NCI-H1417 treated with DMSO at 0.1 percent for 48 hours (cell line): ENCODE data around the gene CCBE1.

Experiments used
- DNase-seq: peaks from one replicate; lab custom pipeline; 2025; lab: John Stamatoyannopoulos, UW

Gene CCBE1

GRCh38 chr18:59451073-59451472 lies 246.2 kb downstream of the CCBE1 start:
- DNase-seq, result no peak

- DNase-seq, result no peak
Observed at GRCh38 chr18:59448546-59448945, 248.7 kb downstream of the CCBE1 start.

- DNase-seq, result no peak
Observed at GRCh38 chr18:59446012-59446411, 251.2 kb downstream of the CCBE1 start.

GRCh38 chr18:59437851-59438569 lies 259.2 kb downstream of the CCBE1 start:
- no peak for DNase-seq

GRCh38 chr18:59432803-59433597 lies 264.2 kb downstream of the CCBE1 start:
- DNase-seq, result no peak

- DNase-seq, result no peak
Observed at GRCh38 chr18:59431131-59431530, 266.1 kb downstream of the CCBE1 start.

GRCh38 chr18:59429608-59430007 lies 267.6 kb downstream of the CCBE1 start:
- no peak for DNase-seq

GRCh38 chr18:59428018-59428417 lies 269.2 kb downstream of the CCBE1 start:
- no peak for DNase-seq

GRCh38 chr18:59426855-59427254 lies 270.4 kb downstream of the CCBE1 start:
- no peak for DNase-seq

- DNase-seq, result no peak
Observed at GRCh38 chr18:59423259-59423658, 274.0 kb downstream of the CCBE1 start.

- DNase-seq, result no peak
Observed at GRCh38 chr18:59420244-59420643, 277.0 kb downstream of the CCBE1 start.

- DNase-seq, result no peak
Observed at GRCh38 chr18:59419386-59419785, 277.8 kb downstream of the CCBE1 start.

GRCh38 chr18:59416818-59417217 lies 280.4 kb downstream of the CCBE1 start:
- no peak for DNase-seq

- DNase-seq, result no peak
Observed at GRCh38 chr18:59414111-59414653, 283.0 kb downstream of the CCBE1 start.

GRCh38 chr18:59402432-59403090 lies 294.7 kb downstream of the CCBE1 start:
- DNase-seq, result peak; percentile 98

GRCh38 chr18:59400407-59400806 lies 296.8 kb downstream of the CCBE1 start:
- DNase-seq, result no peak

- no peak for DNase-seq
Observed at GRCh38 chr18:59395226-59396175, 301.7 kb downstream of the CCBE1 start.

GRCh38 chr18:59393381-59393780 lies 303.8 kb downstream of the CCBE1 start:
- no peak for DNase-seq

GRCh38 chr18:59388817-59389216 lies 308.4 kb downstream of the CCBE1 start:
- no peak for DNase-seq

GRCh38 chr18:59387687-59388565 lies 309.3 kb downstream of the CCBE1 start:
- DNase-seq, result peak; percentile 47
